ENCODE measurements around the gene RPL36A. TPM values are rescaled to one million over a fixed set of nuclear protein-coding genes. Genes with fewer than 3 reads are reported as not detected.

RPL36A gene
- total and polyA plus RNA-seq, 9 of the 15 experiments (the other 6 are each of a cell fraction or from before 2014, with no cell fraction given) = 412 to 4,539 (median 3,209) TPM

GRCh38 chrX:101409043-101409442, 18.2 kb downstream of the RPL36A start (continued):
- TF ChIP-seq PTRF (tag; IDR thresholded peaks at IDR 0.05) (no peak), MEIS2 (IDR thresholded peaks at IDR 0.05; ENCODE audit: partially characterized antibody) (peak; percentile 53), SIRT6 (IDR thresholded peaks at IDR 0.05; ENCODE audit: low read depth, low read length) (no peak)

DNA sequence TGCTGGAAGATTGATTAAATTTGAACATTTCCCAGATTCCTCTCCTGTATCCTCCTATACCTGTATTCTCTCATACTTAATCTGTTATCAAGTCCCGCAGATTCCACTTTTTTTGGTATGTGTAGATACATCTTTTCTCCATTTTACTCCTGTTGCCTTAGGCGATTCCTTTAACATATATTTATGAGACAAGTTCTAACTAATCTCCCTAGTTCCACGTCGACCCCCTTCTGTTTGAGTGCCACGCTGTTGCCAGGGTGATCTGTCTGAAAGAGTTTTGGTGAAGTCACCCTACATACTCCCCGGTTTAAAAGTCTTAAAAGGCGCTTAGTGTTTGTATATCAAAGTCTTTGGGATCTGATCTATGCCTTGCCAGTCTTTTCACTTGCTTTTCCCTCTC, 19.6 kb downstream of the RPL36A start:
- peaks cover 0 to 5% of the 10 kb centered on the region in 2 experiments; a peak in 2 of 5 replicates for H3K4me1 ChIP-seq (replicated peaks in 1 of 2; ENCODE audit: control insufficient read depth in 2 of 2, insufficient read depth in 2 of 2, low read length in 2 of 2)
- no peak overlapping the region for H3K27ac ChIP-seq (ENCODE audit: extremely low read depth, low read depth, low read length)

More for the DNA sequence above, 19.6 kb downstream of the RPL36A start:
- intact Hi-C loops (cut with micrococcal nuclease) (no loop called here), in situ Hi-C loops (cut with MboI) (no loop called here)
- ATAC-seq (no peak), FAIRE-seq (no peak), DNase-seq (ENCODE audit: extremely low read depth in 1 of 4, low spot score in 3 of 4) (no peak)
- Histone ChIP-seq H3K4me3 (no peak overlapping the region), H3K9me1 (ENCODE audit: control insufficient read depth, insufficient read depth, low read length) (no peaks in the 10 kb centered on the region), H3K9ac (ENCODE audit: insufficient read depth in 1 of 2, low read depth in 2 of 2, low read length in 2 of 2) (no peak overlapping the region), H3K79me2 (ENCODE audit: control insufficient read depth, insufficient read depth, low read length) (peaks cover 57% of the 10 kb centered on the region), H3K9me3 (replicated peaks; ENCODE audit: control insufficient read depth, insufficient read depth, low read depth, low read length) (no peaks in the 10 kb centered on the region), H3K27me3 (ENCODE audit: control insufficient read depth in 2 of 2, insufficient read depth in 2 of 2, low read length in 2 of 2) (no peaks in the 10 kb centered on the region), H4K20me1 (replicated peaks; ENCODE audit: control insufficient read depth, insufficient read depth, low read length) (no peaks in the 10 kb centered on the region; the same call in 1 of the 2 replicates), H3K4me2 (ENCODE audit: insufficient read depth, low read length) (no peak overlapping the region), H2AFZ (ENCODE audit: low read depth, low read length) (no peak overlapping the region), H3K36me3 (ENCODE audit: control insufficient read depth, insufficient read depth, low read length) (peaks cover 22% of the 10 kb centered on the region; the same call in 1 of the 3 replicates)
- TF ChIP-seq SFPQ (IDR thresholded peaks at IDR 0.05; ENCODE audit: low read depth, low read length) (no peak), RFX1 (IDR thresholded peaks at IDR 0.05) (peak; percentile 14; the same call in 1 of the 2 replicates)
- POLR2A ChIA-PET = interaction anchor here (0.6 kb wide), 1 partner anchor 20 kb away, joined by 3 read pairs; no protein-coding TSS in a partner anchor
- CTCF ChIA-PET (ENCODE audit: low intra/inter-chr PET ratio) = no interaction called here
- WGBS (ENCODE audit: insufficient coverage, low coverage, missing lambda C conversion rate) = 87% methylated on average over 5 of the region's 7 CpGs
- BruUV-seq (replicated peaks) = no TSS peak

All from K562 (cell line).